OCI-LY3 (cell line): Measurements from ENCODE around the gene MUC20.

Experiments used
- EZH2phosphoT487 ChIP-seq: fragments of 200-600 bp; shearing (Covaris generic); IDR thresholded peaks from 2 replicates; pipeline ENCODE4 v1.6.1; 2018; ENCODE audit warnings: antibody characterized with exemption, mixed run types, low read depth
- TF ChIP-seq, protein P1 (sequence below): fragments of 200-600, 300-600 bp; sonication (generic); IDR thresholded peaks from 2 replicates; pipeline ENCODE4 v1.5.1; 2014; ENCODE audit warnings: antibody characterized with exemption, low read length, low read depth

DNA sequence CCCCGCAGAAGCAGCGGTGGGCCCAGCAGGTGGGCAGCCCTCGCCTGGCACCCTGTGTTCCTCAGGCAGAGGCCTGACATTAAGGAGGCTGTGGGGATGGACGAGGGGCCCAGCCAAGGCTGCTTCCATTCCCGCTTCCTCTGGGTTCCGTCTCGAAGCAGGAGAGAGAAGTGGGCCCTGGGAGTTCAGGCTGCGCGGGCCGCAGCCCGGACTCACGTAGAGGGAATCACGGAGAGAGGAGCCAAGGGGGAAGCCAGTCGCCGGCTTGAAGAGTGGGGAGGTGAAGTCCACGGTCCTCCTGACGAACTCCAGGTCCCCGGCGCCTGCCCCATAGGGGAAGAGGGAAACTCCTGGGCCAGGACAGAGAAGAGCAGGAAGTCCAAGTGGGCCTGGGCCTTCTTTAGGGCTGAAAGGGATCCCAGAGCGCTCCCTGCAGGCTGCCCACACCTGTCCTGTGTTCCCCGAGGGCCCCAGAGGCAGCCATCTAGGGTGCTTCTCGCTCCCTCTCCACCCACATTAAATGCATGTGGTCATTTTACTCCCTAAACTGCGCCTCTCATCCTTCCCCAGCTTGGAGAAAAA is 53.3 kb downstream of the MUC20 start:
- TF ChIP-seq, protein P1, sequence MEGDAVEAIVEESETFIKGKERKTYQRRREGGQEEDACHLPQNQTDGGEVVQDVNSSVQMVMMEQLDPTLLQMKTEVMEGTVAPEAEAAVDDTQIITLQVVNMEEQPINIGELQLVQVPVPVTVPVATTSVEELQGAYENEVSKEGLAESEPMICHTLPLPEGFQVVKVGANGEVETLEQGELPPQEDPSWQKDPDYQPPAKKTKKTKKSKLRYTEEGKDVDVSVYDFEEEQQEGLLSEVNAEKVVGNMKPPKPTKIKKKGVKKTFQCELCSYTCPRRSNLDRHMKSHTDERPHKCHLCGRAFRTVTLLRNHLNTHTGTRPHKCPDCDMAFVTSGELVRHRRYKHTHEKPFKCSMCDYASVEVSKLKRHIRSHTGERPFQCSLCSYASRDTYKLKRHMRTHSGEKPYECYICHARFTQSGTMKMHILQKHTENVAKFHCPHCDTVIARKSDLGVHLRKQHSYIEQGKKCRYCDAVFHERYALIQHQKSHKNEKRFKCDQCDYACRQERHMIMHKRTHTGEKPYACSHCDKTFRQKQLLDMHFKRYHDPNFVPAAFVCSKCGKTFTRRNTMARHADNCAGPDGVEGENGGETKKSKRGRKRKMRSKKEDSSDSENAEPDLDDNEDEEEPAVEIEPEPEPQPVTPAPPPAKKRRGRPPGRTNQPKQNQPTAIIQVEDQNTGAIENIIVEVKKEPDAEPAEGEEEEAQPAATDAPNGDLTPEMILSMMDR: no peak
- no peak for TF ChIP-seq EZH2phosphoT487
